Renal pelvis (tissue), 4 donors: ENCODE measurements around the gene VWA5B2. TPM values are rescaled to one million over a fixed set of nuclear protein-coding genes. Genes with fewer than 3 reads are reported as not detected.

Source experiments
- DNase-seq: peaks from one replicate; pipeline ENCODE4 v3.0.0-alpha.2; 2013
- polyA plus RNA-seq, 3 donors: library from polyadenylated mRNA; unstranded; fragments of 120-200 nt; gene quantifications; one replicate each; pipeline ENCODE4 v1.2.1, GENCODE V29; 2013; ENCODE audit not compliant: insufficient read length in 3 of 3

The VWA5B2 gene
- polyA plus RNA-seq, 3 donors, result 2.1 to 3.1 (median 2.5) TPM

DNA sequence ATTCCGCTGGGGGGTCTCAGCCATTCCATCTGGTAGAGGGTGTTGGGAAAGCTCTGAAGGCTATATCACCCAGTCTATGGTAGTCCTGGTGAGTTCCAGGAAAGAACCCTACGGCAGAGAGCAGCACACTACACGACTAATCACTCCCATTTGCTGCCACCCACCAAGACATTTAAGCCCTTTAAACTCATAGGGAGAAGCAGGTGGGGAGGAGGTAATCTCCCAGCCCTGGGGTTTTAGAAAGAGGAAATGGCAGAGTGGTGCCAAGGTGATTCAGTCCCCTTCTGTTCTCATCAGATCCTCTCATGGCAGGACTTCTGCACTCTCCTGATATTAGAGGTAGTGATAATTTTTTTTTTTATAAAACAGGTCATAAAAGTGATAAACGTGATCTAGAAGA, 10.6 kb upstream of the VWA5B2 start:
- DNase-seq, result no peak

DNA sequence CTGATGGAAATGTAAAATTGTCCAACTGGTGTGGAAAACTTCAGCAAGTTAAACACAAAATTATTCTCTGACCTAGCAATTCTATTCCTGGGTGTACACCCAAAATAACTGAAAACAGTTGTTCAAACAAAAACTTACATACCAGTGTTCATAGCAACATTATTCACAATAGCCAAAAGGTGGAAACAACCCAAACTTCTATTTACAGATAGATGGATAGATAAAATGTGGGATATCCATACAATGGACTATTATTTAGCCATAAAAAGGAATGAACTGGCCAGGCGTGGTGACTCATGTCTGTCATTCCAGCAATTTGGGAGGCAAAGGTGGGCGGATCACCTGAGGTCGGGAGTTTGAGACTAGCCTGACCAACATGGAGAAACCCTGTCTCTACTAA, 6.9 kb upstream of the VWA5B2 start:
- no peak for DNase-seq

DNA sequence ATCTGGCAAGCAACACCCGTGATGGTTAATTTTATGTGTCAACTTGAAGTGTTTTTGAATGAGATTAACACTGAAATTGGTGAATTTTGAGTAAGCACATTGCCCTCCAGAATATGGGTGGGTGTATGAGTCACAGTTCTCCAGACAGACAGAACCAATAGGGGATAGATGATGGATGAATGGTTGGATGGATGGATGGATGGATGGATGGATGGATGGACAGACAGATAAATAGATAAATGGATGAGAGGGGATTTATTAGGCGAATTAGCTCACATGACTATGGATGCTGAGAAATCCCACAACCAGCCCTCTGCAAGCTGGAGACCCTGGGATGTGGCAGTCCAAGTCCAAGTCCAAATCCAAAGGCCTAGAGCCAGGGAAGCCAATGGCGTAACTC, 5.4 kb upstream of the VWA5B2 start:
- no peak for DNase-seq

DNA sequence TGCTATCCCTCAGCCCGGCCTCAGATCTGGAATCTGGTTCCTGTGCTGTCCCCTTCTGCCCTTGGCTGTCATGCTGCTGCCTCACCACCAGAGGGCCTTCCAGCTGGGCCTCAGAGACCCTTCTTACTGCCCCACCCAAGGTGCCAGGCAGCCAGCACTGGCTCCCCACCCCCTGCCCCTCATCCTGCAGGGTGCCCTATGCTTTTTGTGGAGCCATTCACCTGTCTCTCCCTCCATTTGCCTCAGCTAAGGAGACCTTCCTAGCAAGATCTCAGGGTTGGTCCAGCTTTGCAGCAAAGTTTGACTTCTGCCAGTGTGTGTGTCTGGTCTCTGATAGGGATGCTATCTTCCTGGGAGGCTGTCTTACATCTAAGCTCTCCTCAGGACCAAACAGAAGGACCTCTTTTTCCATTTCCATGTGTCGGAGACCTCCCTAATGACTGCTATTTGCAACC, 1.9 kb upstream of the VWA5B2 start:
- no peak for DNase-seq

DNA sequence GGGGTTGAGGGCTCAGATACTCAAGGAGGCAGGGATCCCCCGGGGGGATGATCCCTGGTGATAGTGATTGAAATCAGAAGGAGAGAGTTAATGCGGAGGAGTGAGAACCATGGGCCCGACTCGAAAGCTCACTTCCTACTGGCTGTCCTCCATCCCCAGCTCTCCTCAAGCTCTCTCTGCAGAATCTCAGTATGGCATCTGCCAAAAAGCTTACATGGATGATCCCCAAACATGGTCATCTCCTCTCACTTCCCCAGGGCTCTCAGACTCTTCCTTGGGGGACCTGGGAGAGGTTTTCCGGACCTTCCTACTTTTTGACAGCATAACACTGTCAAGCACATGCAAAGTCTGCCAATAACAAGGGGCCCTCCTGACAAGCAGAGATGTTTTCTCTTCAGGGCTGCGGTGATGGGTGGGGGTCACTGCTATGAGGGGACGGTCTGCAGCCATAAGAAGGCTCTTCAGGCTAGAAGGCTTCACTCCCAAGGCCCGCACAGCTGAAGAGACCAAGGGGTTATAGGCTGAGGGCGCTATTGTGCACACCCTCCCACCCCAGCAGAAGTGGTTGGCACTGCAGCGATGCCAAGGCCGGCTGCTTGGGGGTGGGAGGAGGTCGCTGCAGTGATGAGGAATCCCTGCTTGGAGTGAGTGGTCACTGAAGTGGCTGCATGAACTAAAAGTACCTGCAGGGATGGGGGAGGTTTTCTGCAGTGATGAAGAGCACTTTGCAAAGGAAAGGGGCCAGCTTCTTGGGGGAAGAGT, 828 bp upstream of the VWA5B2 start:
- no peak for DNase-seq

DNA sequence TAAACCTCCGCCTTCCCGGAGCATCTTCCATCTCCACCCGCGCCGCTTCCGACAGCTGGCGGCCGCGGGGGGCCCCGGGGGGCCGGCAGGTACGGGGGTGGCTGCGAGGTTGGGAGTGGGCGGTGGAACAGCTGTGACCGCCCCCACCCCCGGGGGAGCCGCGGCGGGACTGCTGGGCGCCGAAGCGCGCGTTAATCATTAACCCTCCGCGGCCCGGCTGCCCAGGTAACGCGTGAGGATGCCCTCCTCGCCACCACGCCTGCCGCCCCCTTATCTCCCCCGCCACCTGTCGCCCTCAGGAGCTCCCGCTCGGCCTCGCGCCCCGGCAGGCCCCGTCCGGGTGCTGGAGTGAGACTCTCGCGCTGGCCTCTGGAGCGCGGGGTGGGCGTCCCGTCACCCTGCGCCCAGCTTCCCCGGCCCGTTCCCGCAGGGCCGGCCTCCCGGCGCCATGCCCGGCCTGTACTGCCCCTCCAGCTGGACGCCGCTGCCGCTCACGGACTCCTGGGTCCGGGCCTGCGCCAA, 757 bp downstream of the VWA5B2 start:
- no peak for DNase-seq

DNA sequence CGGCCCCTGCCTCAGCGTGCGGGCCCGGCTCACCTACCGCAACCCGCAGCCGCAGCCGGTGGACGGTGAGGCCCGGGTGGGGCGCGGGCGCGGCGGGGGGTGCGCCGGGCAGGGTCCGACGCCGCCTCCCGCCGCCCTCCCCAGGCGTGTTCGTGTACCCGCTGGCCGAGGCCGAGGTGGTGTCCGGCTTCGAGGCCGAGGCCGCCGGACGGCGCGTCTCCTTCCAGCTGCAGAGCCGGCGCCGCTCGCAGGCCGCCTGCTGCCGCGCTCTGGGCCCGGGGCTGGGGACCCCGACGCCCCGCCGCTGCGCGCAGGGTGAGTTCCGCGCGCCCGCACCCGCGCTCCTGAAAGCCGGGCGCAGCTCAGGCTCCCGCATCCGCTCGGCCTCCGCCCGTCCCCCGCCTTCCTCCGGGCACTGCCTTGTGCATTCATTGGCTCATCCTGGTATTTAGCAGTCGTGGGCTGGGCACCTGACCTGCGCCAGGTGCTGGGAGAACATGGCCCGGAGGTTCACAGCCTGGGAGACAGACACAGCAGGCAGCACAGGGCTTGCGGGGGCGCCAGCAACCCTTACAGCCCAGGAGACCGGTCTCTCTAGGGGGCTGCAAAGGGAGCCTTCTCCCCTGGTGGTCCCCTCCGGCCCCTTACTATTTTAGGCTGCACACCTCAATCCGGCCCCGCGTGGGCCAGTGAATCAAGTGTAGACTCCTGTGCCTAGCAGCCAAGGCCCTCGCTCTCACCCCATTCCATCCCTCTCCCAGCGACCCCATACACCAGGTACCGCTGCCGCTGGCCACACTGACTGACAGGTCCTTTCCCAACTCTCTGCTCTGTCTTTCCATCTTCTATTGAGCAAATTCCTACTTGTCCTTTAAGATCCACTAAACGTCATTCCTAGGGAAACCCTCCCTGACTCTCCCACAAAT, 1.5 kb downstream of the VWA5B2 start:
- DNase-seq, result no peak

DNA sequence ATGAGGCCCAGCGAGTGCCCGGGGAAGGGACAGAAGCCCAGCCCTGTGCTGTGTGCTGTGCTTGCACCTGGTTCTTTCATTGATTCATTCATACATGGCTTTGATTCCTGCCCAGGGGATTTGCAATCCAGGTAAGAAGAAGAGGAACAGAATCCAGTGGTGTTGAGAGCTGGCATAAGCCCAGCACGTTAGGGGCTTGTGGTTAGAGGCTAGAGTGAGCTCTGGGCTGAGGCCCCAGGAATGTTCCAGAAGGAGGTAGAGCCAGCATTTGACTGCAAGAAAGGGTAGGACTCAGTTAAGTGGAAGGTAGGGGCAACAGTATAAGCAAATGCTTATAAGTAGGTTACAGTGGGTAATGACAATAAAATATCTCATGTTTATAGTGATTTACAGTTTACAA, 2.3 kb downstream of the VWA5B2 start:
- no peak for DNase-seq

DNA sequence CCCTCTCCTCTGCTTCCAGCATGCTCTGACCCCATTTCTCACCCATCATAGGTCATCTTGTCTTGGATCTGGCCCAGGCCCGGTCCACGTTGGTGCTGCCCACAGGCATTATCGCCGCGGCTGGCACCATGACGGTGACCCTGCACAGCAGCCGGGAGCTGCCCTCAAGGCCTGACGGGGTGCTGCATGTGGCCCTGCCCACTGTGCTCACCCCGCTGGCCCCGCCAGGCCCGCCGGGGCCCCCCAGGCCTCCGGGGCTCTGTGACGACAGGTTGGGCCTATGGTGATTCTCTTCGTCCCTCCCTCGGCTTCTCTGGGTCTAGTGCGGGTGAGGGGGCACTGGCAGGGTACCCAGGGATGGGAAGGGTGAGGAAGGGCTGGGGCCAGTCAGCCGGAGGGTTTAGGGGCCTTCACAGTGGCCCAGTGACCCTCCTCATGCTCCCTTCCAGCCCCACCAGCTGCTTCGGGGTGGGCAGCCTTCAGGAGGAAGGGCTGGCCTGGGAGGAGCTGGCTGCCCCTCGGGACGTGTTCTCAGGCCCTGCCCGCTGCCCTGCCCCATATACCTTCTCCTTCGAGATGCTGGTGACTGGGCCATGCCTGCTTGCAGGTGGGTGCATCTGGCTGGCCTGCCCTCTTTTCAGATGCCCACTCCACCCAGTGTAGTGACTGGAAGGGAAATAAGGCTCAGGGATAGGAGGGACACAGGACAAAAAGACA, 3.9 kb downstream of the VWA5B2 start:
- DNase-seq, result no peak

DNA sequence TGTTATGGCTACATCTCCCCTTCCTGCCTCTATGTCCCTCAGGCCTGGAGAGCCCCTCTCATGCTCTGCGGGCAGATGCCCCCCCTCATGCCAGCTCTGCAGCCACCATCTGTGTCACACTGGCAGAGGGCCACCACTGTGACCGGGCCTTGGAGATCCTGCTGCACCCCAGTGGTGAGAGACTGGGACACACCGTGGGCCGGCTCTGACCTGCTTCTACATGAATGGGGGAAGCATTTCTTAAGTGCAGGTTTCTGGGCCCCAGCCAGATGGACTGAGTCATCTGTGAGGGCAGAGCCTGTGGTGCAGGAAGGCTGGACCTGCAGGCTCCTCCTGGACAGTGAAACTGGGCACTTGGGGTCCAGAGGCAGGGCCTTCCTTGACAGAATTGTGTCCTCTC, 4.8 kb downstream of the VWA5B2 start:
- no peak for DNase-seq

DNA sequence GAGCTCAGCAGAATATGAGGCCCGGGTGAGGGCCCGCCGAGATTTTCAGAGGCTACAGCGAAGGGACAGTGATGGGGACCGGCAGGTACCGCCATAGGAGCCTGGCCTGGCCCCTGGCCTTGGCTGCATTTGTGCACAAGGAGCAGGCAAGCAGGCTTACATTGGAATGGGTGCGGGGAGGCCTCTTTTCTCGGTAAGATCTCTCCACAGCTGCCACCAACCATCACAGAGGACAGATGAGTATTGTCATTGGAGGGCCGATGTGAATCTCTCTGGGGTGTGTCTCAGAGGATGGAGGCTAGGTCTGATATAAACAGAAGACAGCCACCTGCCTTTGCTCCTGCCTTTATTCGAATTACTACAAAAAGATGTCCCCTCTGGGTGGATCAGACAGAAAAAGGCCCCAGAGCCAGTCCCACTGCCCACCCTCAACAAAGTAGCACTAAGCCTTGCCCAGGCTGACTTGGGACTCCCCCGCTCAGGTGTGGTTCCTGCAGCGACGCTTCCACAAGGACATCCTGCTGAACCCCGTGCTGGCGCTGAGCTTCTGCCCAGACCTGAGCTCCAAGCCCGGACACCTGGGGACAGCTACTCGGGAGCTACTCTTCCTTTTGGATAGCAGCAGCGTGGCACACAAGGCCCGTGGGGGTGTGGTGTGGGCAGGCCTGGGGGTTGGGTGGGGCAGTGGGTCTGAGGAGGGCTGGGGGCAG, 5.4 kb downstream of the VWA5B2 start:
- DNase-seq, result no peak

DNA sequence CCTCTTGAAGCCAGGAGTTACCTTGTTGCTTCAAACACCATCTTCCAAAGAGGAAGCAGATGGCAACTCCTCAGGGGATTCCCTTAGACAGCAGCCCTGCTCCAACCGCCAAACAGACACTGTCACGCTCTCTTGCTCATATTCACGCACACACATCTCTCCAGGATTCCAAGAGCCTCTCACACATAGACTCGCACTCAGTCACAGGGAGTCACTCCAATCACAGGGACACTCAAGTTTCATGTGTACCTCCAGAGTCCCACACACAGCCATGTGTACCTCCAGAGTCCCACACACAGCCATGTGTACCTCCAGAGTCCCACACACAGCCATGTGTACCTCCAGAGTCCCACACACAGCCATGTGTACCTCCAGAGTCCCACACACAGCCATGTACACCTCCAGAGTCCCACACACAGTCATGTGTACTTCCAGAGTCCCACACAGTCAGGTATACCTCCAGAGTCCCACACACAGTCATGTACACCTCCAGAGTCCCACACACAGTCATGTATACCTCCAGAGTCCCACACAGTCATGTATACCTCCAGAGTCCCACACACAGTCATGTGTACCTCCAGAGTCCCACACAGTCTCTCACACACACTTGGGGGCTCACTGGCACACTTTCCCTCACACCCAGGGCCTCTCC, 6.1 kb downstream of the VWA5B2 start:
- DNase-seq, result no peak

DNA sequence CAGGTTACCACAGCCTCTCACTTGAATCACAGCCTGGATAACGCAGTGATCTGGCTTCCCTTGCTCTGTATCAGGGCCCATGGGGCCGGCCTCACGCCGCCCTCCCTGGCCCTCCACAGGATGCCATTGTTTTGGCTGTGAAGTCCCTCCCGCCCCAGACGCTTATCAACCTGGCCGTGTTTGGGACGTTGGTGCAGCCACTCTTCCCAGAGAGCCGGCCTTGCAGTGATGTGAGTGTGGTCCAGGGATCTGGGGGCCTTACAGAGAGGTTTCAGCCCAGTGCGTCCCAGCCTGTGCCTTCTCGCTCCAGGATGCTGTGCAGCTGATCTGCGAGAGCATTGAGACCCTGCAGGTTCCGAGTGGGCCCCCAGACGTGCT, 6.6 kb downstream of the VWA5B2 start:
- DNase-seq, result no peak

DNA sequence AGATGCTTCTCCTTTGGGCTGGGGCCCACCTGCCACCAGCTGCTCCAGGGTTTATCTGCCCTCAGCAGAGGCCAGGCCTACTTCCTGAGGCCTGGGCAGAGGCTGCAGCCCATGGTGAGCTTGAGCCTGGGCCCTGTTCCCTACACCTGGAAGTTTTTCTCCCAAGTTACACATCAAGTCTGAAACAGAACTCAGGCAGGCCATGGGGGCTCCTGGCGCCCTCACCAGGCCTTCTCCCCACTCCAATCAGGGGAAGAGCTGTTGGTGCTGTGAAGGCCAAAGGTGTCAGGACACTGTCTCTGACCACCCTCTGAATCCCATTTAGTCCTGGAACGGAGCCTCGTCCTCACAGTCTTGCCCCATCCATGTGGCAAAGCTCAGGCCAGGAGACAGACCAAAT, 7.3 kb downstream of the VWA5B2 start:
- no peak for DNase-seq

DNA sequence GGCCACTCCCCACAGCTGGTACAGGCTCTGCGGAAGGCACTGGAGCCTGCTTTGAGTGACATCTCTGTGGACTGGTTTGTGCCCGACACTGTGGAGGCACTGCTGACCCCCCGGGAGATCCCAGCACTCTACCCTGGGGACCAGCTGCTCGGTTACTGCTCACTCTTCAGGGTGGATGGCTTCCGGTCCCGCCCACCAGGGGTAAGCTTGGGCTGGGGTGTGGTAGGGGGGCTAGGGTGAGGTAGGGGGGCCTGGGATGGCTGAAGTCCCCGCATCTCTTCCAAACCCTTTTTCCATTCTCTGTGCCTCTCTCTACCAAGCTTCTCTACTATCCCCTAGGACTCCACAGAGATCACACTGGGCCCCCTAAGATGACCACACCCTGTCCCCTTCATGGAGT, 7.8 kb downstream of the VWA5B2 start:
- no peak for DNase-seq

DNA sequence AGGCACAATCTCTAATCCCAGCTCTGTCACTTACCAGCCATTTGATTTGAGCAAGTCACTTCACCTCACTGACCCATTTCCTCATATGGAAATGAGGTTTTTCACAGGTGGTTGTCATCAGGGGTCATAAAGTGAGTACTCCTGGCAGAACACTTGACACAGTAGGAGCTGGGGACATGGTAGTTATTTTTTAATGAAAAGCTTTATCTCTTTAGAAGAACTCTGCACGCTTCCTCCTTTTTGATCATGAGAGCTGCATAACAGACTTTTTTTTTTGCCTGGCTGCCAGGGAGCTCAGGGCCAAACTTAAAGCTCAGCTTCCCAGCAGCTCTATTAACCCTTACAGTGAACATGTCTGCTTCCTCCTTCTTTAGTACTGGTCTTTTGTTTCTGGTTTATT, 8.4 kb downstream of the VWA5B2 start:
- DNase-seq, result no peak

DNA sequence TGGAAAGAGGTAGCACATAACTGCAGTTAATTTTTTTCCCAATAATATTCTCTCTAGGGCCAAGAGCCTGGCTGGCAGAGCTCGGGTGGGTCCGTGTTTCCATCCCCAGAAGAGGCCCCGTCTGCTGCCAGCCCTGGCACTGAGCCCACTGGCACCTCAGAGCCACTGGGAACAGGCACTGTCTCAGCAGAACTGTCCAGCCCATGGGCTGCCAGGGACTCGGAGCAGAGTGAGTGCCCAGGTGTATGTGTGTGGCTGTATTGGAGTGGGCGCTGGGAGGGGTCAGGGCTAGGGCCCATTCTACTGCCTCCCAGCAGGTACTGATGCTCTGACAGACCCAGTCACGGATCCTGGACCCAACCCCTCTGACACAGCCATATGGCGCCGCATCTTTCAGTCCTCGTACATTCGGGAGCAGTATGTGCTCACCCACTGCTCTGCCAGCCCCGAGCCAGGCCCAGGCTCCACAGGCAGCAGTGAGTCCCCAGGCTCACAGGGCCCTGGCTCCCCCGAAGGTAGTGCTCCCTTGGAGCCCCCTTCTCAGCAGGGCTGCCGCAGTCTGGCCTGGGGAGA, 8.9 kb downstream of the VWA5B2 start:
- no peak for DNase-seq

DNA sequence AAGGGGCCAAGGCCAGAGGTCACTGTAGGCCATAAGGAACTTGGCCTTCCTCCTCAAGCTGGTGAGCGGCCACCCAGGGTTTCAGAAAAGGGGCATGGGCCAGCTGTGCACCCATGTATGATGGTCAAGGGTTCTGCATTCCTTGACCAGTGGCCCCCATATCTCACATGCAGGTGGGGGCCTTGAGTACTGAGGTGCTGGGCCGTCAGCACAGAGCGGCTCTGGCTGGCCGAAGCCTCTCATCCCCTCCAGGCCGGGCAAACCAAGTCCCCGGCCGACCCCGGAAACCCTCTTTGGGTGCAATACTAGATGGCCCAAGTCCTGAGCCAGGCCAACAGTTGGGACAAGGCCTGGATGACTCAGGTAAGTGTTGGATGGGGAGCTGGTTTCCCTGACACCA, 9.8 kb downstream of the VWA5B2 start:
- DNase-seq, result no peak

DNA sequence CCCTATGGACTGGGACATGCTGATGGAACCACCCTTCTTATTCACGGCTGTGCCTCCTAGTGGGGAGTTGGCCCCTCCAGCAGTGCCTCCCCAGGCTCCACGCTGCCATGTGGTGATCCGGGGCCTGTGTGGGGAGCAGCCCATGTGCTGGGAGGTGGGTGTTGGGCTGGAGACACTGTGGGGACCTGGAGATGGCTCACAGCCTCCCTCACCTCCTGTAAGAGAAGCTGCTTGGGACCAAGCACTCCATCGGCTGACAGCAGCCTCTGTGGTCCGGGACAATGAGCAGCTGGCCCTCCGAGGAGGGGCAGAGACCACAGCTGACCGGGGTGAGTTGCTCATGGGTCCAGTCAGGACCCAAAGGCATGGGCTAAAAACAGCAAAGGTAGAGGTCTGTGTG, 10.3 kb downstream of the VWA5B2 start:
- no peak for DNase-seq

DNA sequence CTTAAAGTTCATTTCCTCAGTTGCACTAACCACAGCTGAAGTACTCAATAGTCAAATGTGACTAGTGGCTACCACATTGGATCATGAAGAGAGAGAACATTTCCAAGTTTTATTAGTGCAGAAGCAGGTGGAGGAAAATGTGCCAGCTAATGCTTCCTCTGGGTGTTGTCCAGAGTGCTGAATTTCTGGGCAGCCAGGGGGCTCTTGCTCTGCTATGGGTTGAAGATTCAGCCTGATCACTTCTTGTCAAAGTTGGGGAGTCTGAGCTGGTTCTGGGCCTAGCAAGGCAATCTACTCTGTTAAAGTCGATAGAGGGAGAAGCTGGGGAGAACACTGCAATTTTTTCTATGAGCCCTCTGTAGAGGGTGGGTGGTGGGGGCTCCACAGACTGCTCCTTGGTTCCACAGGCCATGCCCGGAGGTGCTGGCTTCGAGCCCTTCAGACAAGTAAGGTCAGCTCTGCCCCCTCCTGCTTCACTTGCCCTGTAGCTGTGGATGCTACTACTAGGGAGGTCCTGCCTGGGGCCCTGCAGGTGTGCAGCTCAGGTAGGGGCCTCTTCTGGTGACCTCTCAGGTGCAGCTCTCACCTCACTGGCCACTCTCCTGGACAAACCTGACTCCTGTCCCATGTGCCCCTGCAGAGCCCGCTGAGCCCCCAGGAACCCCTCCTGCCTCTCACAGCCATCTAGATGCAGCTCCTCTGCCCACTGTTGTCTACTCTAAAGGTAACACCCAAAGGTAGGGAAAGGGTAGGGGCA, 11.2 kb downstream of the VWA5B2 start:
- no peak for DNase-seq
